LNCAP (cell line): ENCODE results near the gene SNRPD2.

Source experiments
- TF ChIP-seq, protein P1 (sequence below): fragments of 450-650 bp; IDR thresholded peaks from 2 replicates; pipeline ENCODE4 v1.5.1; 2017; ENCODE audit warnings: mild to moderate bottlenecking

SNRPD2 gene

DNA sequence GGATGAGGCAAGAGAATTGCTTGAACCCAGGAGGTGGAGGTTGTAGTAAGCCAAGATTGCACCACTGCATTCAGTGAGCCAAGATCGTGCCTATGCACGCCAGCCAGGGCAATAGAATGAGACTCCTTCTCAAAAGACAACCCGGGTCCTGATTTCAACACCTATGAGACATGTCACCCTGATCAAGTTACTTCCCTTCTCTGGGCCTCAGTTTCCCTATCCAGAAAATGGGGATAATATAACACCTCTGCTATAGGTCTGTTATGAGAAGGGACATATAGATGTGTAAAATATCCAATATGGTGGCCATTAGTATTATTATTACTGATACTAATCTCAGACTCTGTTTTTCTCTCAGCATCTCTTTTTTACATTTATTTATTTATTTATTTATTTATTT lies 36.7 kb downstream of the SNRPD2 start:
- TF ChIP-seq, protein P1, sequence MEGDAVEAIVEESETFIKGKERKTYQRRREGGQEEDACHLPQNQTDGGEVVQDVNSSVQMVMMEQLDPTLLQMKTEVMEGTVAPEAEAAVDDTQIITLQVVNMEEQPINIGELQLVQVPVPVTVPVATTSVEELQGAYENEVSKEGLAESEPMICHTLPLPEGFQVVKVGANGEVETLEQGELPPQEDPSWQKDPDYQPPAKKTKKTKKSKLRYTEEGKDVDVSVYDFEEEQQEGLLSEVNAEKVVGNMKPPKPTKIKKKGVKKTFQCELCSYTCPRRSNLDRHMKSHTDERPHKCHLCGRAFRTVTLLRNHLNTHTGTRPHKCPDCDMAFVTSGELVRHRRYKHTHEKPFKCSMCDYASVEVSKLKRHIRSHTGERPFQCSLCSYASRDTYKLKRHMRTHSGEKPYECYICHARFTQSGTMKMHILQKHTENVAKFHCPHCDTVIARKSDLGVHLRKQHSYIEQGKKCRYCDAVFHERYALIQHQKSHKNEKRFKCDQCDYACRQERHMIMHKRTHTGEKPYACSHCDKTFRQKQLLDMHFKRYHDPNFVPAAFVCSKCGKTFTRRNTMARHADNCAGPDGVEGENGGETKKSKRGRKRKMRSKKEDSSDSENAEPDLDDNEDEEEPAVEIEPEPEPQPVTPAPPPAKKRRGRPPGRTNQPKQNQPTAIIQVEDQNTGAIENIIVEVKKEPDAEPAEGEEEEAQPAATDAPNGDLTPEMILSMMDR, result no peak

DNA sequence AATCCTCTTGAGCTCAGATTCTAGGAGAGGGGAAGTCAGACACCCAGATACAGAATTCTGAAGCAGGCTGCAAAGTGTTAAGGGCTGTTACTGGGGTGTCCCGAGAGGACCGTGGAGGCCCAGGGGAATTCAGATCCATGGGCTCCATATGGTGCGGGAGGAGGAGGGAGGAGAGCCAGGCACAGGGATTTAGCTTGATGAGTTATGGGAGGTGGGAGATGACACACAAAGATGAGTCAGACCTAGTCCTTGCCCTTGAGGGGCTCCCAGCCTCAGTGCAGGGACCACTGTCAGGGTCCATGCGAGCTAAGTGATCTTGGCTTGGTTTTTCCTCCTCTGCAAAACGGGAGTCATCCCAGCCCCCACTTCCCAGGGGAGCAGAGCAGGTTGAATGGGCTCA lies 38.1 kb downstream of the SNRPD2 start:
- TF ChIP-seq, protein P1, result no peak

GRCh38 chr19:45650722-45651121 lies 41.0 kb downstream of the SNRPD2 start:
- TF ChIP-seq, protein P1, result no peak

GRCh38 chr19:45646345-45646698 lies 45.4 kb downstream of the SNRPD2 start:
- TF ChIP-seq, protein P1, result no peak

- TF ChIP-seq, protein P1, result no peak
These were observed 46.0 kb downstream of the SNRPD2 start for GRCh38 chr19:45645631-45646344.

- TF ChIP-seq, protein P1, result no peak
These were observed 46.6 kb downstream of the SNRPD2 start for GRCh38 chr19:45645068-45645630.

DNA sequence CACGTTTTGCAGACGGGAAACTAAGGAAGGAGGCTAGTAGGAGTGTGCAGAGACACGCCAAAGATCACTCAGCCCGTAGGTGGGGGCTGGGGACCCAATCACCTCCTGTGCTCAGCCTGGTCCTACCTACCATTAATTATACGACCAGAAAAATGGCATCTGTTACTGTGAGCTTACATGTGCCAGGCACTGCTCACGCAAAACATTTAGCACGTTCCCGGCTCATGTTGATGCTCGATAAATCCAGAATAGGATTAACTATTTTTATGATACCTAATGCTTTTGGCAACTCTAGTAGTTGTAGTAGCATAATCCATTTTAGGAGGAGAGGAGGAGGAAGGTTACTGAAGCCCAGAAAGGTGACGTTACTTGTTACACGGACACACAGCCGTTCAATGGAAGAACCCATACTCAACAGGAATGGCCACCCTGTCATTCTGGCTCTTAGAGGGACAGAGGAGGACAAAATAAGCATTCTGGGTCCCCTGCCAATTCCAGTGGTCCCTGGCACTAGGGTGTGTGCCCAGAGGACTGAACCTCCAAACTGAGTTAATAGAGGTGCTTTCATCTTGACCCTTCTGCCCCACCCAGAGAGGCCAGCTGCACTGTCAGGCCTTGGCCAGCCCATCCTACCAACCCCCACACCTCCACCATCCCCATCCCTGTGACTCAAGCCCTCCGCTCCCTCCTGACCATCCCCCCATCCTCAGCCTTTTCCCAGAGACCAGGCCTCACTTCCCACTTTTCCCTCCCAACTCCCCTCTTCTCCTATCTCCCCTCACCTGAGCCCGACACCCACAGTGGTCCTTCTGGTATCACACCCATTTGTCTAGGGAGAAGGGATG lies 47.6 kb downstream of the SNRPD2 start:
- TF ChIP-seq, protein P1, result no peak
